Measurements from ENCODE around the gene TXNIP. TPM values are rescaled to one million over a fixed set of nuclear protein-coding genes. Genes with fewer than 3 reads are reported as not detected.

TXNIP gene
- total RNA-seq, 1 donor from 2014 or later: 129 TPM

DNA sequence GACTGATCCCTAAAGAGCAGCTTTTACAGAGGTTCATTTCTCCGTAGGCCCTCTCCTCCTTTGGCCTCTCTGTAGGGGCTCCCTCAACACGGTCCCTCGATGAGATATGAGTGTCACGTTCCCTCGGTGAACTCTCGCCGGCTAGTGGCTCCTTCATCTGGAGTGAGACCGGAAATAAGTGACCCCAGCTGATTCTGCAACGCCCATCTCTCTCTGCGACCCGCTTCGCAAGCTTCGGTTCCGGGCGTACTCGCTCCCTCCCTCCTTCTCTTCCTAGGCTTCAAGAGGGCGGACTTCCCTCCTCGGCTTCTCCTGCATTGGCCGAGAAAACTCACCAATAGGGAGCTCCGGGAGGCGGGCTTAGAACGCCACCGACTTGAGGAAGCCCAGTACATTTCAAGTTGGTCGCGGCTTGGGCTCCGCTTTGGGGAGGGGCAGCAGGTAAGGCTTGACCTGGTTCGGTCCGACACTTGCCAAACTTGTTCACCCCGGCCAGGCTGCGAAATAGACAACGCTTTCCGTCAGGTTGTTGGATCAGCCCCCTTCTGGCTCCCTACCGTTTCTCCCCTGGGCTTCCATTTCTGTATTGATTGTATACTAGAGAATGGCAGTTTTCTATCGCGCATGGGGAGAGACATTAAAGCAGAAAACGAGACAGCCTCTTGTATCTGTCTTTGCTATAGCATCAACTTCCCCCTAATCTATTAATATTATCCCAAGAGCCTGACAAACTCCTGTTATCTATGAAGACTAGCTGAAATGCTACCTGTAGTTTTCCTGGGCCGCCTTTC, 31.9 kb downstream of the TXNIP start, which contains the start of the genes ANKRD34A and POLR3GL:
TSS of gene ANKRD34A (minus strand) at position 248 of the 791 bp plus-strand sequence. CDS start 2,816 bp downstream, outside the sequence.
TSS of gene POLR3GL (plus strand) at position 363 of the 791 bp plus-strand sequence. CDS start 10,176 bp downstream, outside the sequence.
- Mint-ChIP-seq H3K27ac (peak within 1 kb of the TSS; percentile 82), H3K4me1 (peaks cover 40% of the 10 kb centered on the region), H3K36me3 (peaks cover 5% of the 10 kb centered on the region), H3K9me3 (peaks cover 8% of the 10 kb centered on the region), H3K4me3 (peak within 1 kb of the TSS; percentile 84), H3K27me3 (ENCODE audit: low read depth) (peaks cover 33% of the 10 kb centered on the region)
- DNase-seq (ENCODE audit: low spot score in 2 of 2, unreplicated experiment in 2 of 2): peak; percentile 73 to 87
- TF ChIP-seq, protein P1, sequence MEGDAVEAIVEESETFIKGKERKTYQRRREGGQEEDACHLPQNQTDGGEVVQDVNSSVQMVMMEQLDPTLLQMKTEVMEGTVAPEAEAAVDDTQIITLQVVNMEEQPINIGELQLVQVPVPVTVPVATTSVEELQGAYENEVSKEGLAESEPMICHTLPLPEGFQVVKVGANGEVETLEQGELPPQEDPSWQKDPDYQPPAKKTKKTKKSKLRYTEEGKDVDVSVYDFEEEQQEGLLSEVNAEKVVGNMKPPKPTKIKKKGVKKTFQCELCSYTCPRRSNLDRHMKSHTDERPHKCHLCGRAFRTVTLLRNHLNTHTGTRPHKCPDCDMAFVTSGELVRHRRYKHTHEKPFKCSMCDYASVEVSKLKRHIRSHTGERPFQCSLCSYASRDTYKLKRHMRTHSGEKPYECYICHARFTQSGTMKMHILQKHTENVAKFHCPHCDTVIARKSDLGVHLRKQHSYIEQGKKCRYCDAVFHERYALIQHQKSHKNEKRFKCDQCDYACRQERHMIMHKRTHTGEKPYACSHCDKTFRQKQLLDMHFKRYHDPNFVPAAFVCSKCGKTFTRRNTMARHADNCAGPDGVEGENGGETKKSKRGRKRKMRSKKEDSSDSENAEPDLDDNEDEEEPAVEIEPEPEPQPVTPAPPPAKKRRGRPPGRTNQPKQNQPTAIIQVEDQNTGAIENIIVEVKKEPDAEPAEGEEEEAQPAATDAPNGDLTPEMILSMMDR (IDR thresholded peaks at IDR 0.05; ENCODE audit: unreplicated experiment): no peak

DNA sequence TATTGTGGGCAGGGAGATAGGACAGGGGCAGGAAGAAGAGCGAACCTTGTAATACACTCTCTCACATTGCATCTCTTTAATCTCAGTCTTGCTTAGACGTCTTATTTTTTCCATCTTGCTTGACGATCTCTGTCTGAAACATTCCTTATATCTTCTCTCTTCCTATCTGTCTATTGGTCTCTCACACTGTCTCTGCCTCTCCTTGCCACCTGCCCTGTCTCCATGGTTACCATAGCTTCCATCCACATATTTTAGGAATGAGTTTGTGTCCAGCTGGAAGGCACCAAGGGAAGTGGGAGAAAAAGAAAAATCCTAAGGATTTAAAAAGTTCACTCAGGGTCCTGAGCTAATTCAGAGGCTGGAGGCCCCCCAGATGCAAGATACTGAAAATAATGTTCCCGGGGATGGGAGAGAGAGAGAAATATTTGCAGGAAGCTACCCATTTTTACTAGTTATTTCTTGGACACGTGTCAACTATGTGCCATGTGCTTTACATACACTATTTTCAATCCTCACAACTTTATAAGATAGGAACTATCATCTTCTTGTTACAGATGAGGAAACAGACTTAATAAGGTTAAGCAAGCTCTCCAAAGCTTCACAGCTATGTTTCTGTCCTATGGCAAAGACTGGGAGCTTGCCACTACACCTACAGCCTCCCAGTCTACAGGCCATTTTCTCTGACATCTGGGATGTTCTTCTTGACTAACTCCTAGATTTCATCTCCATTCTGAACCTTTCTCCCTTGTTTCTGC, 32.9 kb downstream of the TXNIP start:
- H3K9me3 Mint-ChIP-seq: peaks cover 8% of the 10 kb centered on the region
- H3K27me3 Mint-ChIP-seq (ENCODE audit: low read depth): peaks cover 44% of the 10 kb centered on the region
- H3K4me3 Mint-ChIP-seq: peak overlapping the region; percentile 84
- H3K4me1 Mint-ChIP-seq: peaks cover 40% of the 10 kb centered on the region
- TF ChIP-seq, protein P1 (IDR thresholded peaks at IDR 0.05; ENCODE audit: unreplicated experiment): no peak
- no peak for DNase-seq (ENCODE audit: low spot score in 2 of 2, unreplicated experiment in 2 of 2)
- peaks cover 5% of the 10 kb centered on the region for H3K36me3 Mint-ChIP-seq
- H3K27ac Mint-ChIP-seq: peak overlapping the region; percentile 82

DNA sequence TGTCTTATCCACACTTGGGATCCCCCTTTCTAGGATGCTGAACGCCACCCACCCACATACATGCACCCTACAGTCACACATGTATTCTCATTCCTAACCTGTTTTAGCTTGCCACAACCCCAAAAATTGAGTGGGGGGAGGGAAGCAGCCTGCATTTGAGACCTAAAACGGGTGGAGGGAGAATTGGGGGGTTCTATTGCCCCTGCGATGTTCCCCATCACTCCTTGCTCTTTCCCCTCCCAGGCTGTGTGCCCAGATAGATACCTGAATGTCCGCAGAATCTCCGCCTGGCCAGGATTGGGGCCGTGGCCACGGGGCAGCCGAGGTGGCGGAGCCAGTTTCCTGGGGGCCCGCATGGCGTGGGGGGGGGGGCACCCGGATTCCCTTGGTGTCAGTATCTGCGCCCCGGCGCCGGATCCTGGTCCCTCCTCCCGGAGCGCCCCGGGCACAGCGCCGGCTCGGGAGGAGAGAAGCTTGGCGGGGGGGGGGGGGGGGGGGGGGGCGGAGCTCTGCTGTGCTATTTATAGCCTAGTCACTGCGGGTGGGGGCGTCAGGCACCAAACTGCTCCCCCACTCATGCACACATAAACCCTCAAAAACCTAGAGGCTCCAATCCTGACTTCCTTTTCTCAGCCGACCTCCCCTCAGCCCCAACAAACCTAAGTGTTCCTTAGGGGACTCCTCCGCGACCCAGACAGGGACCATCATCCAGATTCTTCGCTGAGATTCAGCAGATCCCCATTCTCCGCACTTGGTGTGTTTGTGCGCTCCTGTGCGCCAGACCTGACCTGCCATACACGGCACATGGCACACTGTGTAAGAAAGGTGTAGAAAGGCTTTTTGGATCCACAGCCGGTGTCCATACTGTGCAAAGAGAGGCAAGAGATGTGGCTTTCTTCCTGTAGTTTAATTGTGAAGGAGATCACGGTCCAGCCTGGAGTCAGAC, 33.9 kb downstream of the TXNIP start:
- H3K4me3 Mint-ChIP-seq: peak overlapping the region; percentile 86
- DNase-seq (ENCODE audit: low spot score in 2 of 2, unreplicated experiment in 2 of 2): no peak
- TF ChIP-seq, protein P1 (IDR thresholded peaks at IDR 0.05; ENCODE audit: unreplicated experiment): no peak
- peaks cover 1% of the 10 kb centered on the region for H3K9me3 Mint-ChIP-seq
- no peaks in the 10 kb centered on the region for H3K36me3 Mint-ChIP-seq
- H3K27ac Mint-ChIP-seq: no peak overlapping the region
- H3K27me3 Mint-ChIP-seq (ENCODE audit: low read depth): peaks cover 49% of the 10 kb centered on the region
- peaks cover 45% of the 10 kb centered on the region for H3K4me1 Mint-ChIP-seq

DNA sequence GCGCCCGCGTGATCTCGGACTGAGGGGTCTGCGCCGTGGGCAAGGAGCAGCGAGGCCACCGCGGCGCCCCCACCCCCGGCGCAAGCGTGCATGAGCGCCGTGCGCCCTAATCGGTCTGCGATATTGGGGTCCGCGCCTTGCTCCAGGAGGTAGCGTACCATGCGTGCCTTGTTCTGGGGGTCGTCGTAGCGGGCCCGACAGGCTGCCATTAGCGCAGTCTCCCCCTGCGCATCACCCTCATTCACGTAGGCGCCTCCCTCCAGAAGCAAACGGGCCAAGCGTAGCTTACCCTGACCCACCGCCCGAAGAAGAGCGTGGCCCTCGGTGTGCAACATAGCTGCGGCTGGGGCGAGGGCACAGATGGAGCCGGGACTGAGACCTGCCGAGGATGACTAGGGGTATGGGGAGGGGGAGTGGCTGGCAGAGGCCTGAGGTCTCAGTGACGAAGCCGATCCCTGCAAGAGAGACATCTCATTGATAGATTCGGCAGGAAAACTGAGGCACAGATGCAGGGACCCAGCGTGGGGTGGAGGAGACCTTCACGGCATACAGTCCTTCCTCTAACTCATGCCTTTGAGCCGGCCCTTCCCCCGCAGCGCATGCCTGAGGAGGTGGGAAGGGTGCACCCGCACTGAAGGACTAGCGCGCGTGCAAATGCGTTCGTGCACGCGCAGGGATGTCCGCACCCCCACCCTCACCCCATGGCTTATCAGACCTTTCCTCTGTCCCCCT, 34.8 kb downstream of the TXNIP start:
- DNase-seq (ENCODE audit: low spot score in 2 of 2, unreplicated experiment in 2 of 2): no peak
- Mint-ChIP-seq H3K27me3 (ENCODE audit: low read depth) (peaks cover 52% of the 10 kb centered on the region), H3K9me3 (no peaks in the 10 kb centered on the region), H3K27ac (no peak overlapping the region), H3K4me1 (peaks cover 52% of the 10 kb centered on the region), H3K36me3 (no peaks in the 10 kb centered on the region), H3K4me3 (peak overlapping the region; percentile 86)
- TF ChIP-seq, protein P1 (IDR thresholded peaks at IDR 0.05; ENCODE audit: unreplicated experiment): no peak

Data from mesothelial cell of epicardium (in vitro differentiated cells).